PFSK-1 (cell line): ENCODE results near the gene PSMC3IP.

Source experiments
- FOXP2 ChIP-seq: optimal IDR thresholded peaks from 2 replicates; pipeline ENCODE3; 2011; ENCODE audit warnings: borderline replicate concordance, control low read depth, inconsistent platforms; ENCODE audit not compliant: insufficient read depth; ENCODE audit errors: extremely low read length, extremely low read depth
- POLR2AphosphoS5 ChIP-seq: IDR thresholded peaks from 2 replicates; pipeline ENCODE4 v1.6.1; 2012; ENCODE audit warnings: low read depth, mild to moderate bottlenecking, control low read depth, low read length, moderate library complexity
- SIN3A ChIP-seq: IDR thresholded peaks from 2 replicates; pipeline ENCODE4 v1.6.1; 2012; ENCODE audit warnings: mild to moderate bottlenecking, low read length, moderate library complexity, borderline replicate concordance; ENCODE audit not compliant: insufficient read depth
- TAF1 ChIP-seq: IDR thresholded peaks from 2 replicates; pipeline ENCODE4 v1.6.1; 2012; ENCODE audit warnings: low read length, control low read depth, borderline replicate concordance; ENCODE audit not compliant: insufficient read depth
- TF ChIP-seq, protein P1 (sequence below), 2 experiments: IDR thresholded peaks; 2 replicates each; pipeline versions ENCODE4 v1.6.1 to v1.8.0; 2011 to 2012; ENCODE audit warnings: low read depth in 2 of 2, low read length in 2 of 2, control low read depth in 1 of 2, inconsistent platforms in 1 of 2, mild to moderate bottlenecking in 1 of 2, moderate library complexity in 1 of 2; ENCODE audit not compliant: insufficient read depth in 1 of 2

The PSMC3IP gene

GRCh38 chr17:42537826-42538451, 39.6 kb downstream of the PSMC3IP start:
- no peak for TF ChIP-seq POLR2AphosphoS5
- TF ChIP-seq FOXP2 = no peak
- TF ChIP-seq SIN3A = no peak
- no peak for TF ChIP-seq TAF1
- TF ChIP-seq, protein P1, sequence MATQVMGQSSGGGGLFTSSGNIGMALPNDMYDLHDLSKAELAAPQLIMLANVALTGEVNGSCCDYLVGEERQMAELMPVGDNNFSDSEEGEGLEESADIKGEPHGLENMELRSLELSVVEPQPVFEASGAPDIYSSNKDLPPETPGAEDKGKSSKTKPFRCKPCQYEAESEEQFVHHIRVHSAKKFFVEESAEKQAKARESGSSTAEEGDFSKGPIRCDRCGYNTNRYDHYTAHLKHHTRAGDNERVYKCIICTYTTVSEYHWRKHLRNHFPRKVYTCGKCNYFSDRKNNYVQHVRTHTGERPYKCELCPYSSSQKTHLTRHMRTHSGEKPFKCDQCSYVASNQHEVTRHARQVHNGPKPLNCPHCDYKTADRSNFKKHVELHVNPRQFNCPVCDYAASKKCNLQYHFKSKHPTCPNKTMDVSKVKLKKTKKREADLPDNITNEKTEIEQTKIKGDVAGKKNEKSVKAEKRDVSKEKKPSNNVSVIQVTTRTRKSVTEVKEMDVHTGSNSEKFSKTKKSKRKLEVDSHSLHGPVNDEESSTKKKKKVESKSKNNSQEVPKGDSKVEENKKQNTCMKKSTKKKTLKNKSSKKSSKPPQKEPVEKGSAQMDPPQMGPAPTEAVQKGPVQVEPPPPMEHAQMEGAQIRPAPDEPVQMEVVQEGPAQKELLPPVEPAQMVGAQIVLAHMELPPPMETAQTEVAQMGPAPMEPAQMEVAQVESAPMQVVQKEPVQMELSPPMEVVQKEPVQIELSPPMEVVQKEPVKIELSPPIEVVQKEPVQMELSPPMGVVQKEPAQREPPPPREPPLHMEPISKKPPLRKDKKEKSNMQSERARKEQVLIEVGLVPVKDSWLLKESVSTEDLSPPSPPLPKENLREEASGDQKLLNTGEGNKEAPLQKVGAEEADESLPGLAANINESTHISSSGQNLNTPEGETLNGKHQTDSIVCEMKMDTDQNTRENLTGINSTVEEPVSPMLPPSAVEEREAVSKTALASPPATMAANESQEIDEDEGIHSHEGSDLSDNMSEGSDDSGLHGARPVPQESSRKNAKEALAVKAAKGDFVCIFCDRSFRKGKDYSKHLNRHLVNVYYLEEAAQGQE (IDR thresholded peaks at IDR 0.05; ENCODE audit: insufficient read depth in 1 of 2, low read depth in 2 of 2, low read length in 2 of 2) = no peak

- TF ChIP-seq, protein P1 (IDR thresholded peaks at IDR 0.05; ENCODE audit: insufficient read depth in 1 of 2, low read depth in 2 of 2, low read length in 2 of 2) = no peak
- no peak for TF ChIP-seq POLR2AphosphoS5
- no peak for TF ChIP-seq TAF1
- no peak for TF ChIP-seq FOXP2
- no peak for TF ChIP-seq SIN3A
Observed at GRCh38 chr17:42537156-42537805, 40.2 kb downstream of the PSMC3IP start.

- TF ChIP-seq TAF1 = no peak; the same call in 1 of the 2 replicates
- TF ChIP-seq, protein P1 (IDR thresholded peaks at IDR 0.05; ENCODE audit: insufficient read depth in 1 of 2, low read depth in 2 of 2, low read length in 2 of 2) = no peak
- TF ChIP-seq SIN3A = peak; percentile 17; the same call in 1 of the 2 replicates
- TF ChIP-seq FOXP2 = peak; percentile 94
- TF ChIP-seq POLR2AphosphoS5 = peak; percentile 31; the same call in 1 of the 2 replicates
Observed at GRCh38 chr17:42536372-42537155, 41.0 kb downstream of the PSMC3IP start.

DNA sequence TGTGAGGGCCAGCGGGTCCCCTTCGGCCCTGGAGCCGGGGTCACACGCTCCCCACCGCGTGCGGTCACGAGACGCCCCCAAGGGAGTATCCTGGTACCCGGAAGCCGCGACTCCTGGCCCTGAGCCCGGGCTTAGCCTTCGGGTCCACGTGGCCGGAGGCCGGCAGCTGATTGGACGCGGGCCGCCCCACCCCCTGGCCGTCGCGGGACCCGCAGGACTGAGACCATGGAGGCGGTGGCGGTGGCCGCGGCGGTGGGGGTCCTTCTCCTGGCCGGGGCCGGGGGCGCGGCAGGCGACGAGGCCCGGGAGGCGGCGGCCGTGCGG, 41.5 kb downstream of the PSMC3IP start, which contains the start of gene NAGLU:
Gene NAGLU (plus strand): TSS at position 194 of the 324 bp plus-strand sequence. CDS start 32 bp downstream, at position 226.
- peak; percentile 68 for TF ChIP-seq POLR2AphosphoS5
- TF ChIP-seq SIN3A = peak; percentile 74; the same call in 1 of the 2 replicates
- TF ChIP-seq FOXP2 = peak; percentile 85
- 0 out of 2 replicates have a peak, but pooled peaks have one; percentile 54 for TF ChIP-seq TAF1
- TF ChIP-seq, protein P1 (IDR thresholded peaks at IDR 0.05; ENCODE audit: insufficient read depth in 1 of 2, low read depth in 2 of 2, low read length in 2 of 2) = 0 out of 4 replicates have a peak, but pooled peaks of 1 of the 2 experiments have one; percentile 42
